ENCODE results near the gene CXCL14.
A peak's percentile ranks its signal among the peaks of the same experiment; 100 is the strongest.
"Not testable (repeated sequence)": the region's sequence is repeated elsewhere in the genome, so short reads cannot be mapped to it uniquely, and the experiment has no call there.

Gene CXCL14

GRCh38 chr5:135541807-135542502, 36.8 kb downstream of the CXCL14 start:
- no peak for DNase-seq

- DNase-seq: peak; percentile 36
These were observed 39.3 kb downstream of the CXCL14 start for GRCh38 chr5:135539430-135540005.

DNA sequence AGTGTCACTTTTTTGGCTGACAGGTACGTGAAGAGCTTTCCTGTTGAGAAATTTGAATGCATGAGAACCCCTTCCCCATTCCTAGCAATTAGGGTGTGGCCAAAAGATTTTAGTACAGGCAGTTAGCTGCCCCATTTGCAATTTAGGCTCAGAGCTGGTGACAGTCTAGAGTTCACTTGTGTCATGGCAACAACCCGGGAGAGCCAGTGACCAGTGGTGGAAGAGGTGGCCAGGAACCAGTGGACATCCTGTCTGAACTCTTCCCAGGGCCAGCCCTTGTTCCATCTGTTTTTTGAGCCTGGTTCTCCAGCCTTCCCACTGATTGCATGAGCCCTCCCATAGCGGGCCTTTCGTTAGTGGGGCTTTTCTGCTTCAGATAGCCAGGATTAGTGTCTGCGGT, 40.5 kb downstream of the CXCL14 start:
- no peak for DNase-seq

DNA sequence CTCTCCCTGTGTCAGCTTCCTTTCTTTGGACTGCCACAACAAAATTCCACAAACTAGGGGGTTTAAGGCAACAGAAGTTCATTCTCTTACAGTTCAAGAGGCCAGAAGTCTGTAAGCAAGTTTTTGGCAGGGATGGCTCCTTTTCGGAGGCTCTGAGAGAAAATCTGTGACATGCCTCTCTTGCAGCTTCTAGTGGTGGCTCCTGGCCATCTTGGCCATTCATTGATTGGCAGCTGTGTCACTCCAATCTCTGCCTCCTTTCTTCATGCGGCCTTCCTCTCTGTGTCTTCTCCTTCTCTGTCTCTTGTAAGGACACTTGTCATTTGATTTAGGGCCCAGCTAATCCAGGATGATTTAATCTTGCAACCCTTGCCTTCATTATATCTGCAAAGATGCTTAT, 41.0 kb downstream of the CXCL14 start:
- no peak for DNase-seq

GRCh38 chr5:135537271-135537670, 41.5 kb downstream of the CXCL14 start:
- no peak for DNase-seq

DNA sequence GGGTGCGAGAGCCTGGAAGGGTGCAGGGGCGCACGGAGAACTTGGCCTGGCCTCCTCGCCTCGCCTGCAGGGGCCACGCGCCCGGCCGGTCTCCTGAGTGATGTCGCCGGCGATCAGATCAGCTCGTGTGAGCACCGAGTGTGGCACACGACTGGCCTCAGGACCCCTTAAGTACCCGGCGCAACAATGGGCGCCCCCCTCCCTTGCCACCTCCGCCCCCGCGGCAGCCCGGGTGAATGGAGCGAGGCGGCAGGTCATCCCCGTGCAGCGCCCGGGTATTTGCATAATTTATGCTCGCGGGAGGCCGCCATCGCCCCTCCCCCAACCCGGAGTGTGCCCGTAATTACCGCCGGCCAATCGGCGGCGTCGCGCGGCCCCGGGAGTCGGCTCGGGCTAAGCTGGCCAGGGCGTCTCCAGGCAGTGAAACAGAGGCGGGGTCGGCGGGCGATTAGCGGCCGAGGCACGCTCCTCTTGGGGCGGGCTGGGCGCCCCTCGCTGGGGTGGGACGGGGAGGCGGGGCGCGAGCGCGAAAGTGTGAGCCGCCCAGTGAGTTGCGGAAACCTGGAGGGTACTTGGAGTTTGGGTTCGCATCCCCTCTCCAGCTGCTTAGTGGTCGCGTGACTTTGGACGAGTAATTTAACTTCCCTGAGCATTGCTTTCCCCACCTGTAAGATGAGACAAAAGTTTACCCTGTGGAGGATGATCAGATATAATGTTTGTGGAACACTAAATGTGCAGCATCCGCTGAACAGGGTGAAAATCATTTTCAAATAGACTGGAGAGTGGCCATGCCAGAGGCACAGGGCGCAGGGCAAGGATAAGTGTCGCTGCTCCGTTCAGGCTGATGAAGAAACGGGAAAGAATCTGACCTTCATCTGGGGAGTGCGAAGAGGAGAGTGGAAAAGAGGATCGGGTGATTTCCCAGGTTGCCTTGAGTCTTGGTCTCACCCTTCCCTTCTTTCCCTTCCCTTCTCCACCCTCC, 42.7 kb downstream of the CXCL14 start, which contains the start of gene NEUROG1:
NEUROG1 (minus strand) TSS at position 145 of the 982 bp plus-strand sequence. CDS start 274 bp downstream, outside the sequence.
- no peak for DNase-seq

DNA sequence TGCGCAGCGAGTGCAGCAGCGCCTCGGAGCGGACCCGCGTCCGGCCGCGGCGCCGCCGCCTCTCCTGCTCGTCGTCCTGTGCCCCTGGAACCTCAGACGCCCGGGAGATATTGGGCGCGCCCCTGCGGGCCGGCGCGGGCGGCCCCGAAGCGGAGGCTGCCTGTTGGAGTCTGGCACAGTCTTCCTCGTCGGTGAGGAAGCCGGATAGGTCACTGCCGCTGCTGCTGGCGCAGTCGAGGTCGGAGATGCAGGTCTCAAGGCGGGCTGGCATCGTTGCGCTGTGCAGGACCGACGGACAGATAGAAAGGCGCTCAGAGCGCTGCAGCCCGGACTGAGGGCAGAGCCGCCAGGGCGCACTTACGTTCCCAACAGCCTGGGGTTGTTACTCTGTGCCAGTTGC, 43.4 kb downstream of the CXCL14 start:
- DNase-seq: no peak

DNA sequence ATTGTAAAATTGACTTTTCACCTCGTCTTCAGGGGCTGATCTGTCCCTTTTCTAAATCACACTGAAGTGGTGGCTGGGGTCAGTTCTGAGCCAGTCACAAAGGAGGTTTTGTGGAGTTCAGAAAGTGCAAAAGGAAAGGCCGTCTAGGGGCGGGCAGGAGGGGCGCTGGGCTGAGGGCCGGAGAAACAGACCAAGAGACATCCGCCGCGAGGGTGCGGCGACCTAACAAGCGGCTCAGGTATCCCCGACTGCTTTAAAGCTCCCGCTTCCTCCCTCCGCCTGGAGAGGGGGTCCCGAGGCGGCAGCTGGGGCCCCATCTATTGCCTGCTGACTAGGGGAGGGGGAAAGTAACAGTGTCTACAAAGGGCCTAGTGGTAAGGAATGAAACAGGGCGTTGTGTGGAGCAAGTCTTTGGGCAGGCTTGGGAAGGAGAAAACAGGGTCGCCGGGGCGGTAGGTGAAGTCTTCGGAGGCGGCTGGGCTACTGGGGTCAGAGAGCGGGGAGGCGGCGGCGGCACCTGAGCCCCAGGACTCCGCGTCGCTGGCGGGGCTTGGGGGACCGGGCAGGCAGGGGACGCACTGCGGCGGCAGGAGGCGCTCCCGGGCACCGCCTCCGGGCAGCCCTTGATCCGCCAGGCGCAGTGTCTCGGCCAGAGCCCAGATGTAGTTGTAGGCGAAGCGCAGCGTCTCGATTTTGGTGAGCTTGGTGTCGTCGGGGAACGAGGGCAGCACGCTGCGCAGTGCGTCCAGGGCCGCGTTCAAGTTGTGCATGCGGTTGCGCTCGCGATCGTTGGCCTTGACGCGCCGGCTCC, 44.0 kb downstream of the CXCL14 start:
- no peak for DNase-seq

- DNase-seq: no peak
These were observed 45.0 kb downstream of the CXCL14 start for GRCh38 chr5:135533794-135534193.

DNA sequence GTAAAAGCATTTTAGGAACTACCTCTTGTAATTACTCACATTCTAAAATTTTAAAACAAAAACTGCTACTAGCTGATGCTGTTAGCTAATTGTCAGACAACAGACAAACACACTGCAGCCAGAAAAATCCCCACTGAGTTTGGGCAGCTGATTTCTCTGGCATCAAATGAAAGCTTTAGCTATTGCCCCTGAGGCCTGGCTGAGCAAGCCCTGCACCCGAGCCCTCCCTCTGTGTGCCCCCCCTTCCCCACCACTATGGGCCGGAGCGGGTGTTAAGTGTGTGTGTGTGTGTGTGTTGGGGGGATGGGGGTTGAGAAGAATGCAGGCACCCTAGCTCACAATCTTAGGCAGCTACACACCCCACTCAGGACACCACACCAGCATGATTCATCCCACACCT, 45.5 kb downstream of the CXCL14 start:
- no peak for DNase-seq

DNA sequence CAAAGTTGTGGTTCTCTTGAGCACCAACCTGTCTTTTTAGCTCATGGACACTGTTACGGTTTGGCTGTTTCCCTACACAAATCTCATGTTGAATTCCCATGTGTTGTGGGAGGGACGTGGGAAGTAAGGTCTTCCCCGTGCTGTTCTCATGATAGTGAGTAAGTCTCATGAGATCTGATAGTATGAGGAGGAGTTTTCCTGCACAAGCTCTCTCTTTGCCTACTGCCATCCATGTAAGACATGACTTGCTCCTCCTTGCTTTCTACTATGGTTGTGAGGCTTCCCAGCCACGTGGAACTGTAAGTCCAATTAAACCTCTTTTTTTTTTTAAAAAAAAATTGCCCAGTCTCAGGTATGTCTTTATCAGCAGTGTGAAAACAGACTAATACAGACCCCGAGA, 49.2 kb downstream of the CXCL14 start:
- not testable (repeated sequence) for DNase-seq

- no peak for DNase-seq
These were observed 51.9 kb downstream of the CXCL14 start for GRCh38 chr5:135526924-135527323.

GRCh38 chr5:135521964-135522363, 56.8 kb downstream of the CXCL14 start:
- DNase-seq: no peak
